ENCODE measurements around the gene ADAM15.

Gene ADAM15

GRCh38 chr1:155009221-155009711, 41.9 kb upstream of the ADAM15 start:
- peak overlapping the region; percentile 98 for H3K27ac ChIP-seq
- TF ChIP-seq CTCF (IDR thresholded peaks at IDR 0.05), result no peak
- TF ChIP-seq ZFX (IDR thresholded peaks at IDR 0.05; ENCODE audit: borderline replicate concordance), result no peak

GRCh38 chr1:155009742-155010141, 41.4 kb upstream of the ADAM15 start:
- TF ChIP-seq ZFX (IDR thresholded peaks at IDR 0.05; ENCODE audit: borderline replicate concordance) (no peak), CTCF (IDR thresholded peaks at IDR 0.05) (no peak)
- H3K27ac ChIP-seq, result peak overlapping the region; percentile 98

- peak overlapping the region; percentile 98 for H3K27ac ChIP-seq
- no peak for TF ChIP-seq ZFX (IDR thresholded peaks at IDR 0.05; ENCODE audit: borderline replicate concordance)
- no peak for TF ChIP-seq CTCF (IDR thresholded peaks at IDR 0.05)
These were observed 40.8 kb upstream of the ADAM15 start for GRCh38 chr1:155010211-155010918.

- TF ChIP-seq ZFX (IDR thresholded peaks at IDR 0.05; ENCODE audit: borderline replicate concordance), result no peak
- TF ChIP-seq CTCF (IDR thresholded peaks at IDR 0.05), result no peak
- H3K27ac ChIP-seq, result peak overlapping the region; percentile 98
These were observed 40.1 kb upstream of the ADAM15 start for GRCh38 chr1:155011004-155011416.

- H3K27ac ChIP-seq, result peak overlapping the region; percentile 98
- TF ChIP-seq ZFX (IDR thresholded peaks at IDR 0.05; ENCODE audit: borderline replicate concordance) (no peak), CTCF (IDR thresholded peaks at IDR 0.05) (no peak)
These were observed 39.6 kb upstream of the ADAM15 start for GRCh38 chr1:155011437-155012025.

GRCh38 chr1:155012026-155012546, 39.0 kb upstream of the ADAM15 start:
- peak overlapping the region; percentile 98 for H3K27ac ChIP-seq
- TF ChIP-seq CTCF (IDR thresholded peaks at IDR 0.05) (no peak), ZFX (IDR thresholded peaks at IDR 0.05; ENCODE audit: borderline replicate concordance) (no peak)

Measured in 22Rv1 (cell line).